GM21737 (cell line): ENCODE results near the gene KRTAP4-5.
"Not testable (repeated sequence)": the region's sequence is repeated elsewhere in the genome, so short reads cannot be mapped to it uniquely, and the experiment has no call there.

Experiments
- ATAC-seq: cut with Tn5 transposase; IDR thresholded peaks from one replicate; pipeline ENCODE4 v1.9.1; 2021; ENCODE audit warnings: mild to moderate bottlenecking, moderate library complexity; ENCODE audit not compliant: unreplicated experiment

The KRTAP4-5 gene

DNA sequence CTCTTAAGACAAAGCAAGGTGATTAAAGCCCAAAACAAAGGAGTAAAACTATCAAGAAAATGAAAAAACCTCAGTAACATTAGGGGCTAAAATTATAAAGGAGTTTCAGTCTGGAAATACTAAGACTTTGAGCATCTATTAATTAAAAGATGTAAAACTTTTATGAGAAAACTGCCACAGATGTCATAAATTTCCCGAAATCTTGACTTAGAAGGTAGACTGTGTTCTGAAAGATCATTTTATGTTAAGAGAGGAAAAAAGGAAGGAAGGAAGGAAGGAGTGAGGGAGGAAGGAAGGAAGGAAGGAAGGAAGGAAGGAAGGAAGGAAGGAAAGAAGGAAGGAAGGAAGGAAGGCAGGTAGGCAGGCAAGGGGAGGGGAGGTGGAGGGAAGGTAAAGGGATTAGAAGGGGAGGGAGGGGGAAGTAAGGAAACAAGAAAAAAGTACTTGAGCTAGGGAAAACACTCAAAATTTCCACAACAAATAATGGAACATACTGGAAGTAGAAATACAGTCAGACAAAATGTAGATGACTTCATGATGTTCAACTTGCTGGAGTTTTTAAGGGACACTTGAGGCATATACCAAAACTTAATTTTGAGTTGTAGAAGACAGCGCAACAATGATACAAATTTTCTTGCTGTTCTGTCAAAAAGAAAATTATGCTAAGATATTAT lies 2.0 kb downstream of the KRTAP4-5 start:
- ATAC-seq = no peak

DNA sequence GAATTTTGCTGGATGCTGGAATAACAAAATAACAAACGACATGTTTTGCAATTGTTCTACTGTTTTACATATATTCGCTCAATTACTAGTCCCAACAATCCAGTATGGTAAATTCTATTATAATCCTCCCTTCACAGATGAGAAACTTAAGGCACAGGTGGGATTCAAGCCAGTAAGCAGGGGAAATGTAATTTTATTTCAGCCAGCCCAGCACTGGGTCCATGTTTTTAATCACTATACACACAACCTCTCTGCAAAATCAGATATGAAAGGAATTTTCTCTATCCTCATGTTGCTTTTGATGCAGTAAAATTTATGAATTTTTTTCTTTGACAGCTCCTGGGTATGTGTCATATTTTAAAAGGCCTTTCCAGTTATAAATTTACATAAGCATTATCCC lies 4.4 kb downstream of the KRTAP4-5 start:
- ATAC-seq = no peak

DNA sequence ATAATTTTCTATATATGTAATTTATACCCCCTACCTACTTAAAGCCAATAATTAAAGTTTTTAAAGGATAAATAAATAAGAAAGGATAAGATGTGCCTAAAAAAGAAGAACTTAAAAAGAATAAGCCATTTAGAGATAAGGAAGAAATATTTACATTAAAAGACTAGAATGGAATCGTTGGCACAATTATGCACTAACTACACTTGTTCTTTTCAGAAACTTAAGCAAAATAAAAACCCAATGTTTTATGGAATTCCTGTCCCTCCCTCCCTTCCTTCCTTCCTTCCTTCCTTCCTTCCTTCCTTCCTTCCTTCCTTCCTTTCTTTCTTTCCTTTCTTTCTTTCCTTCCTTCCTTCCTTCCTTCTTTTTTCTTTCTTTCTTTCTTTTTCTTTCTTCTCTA lies 4.8 kb downstream of the KRTAP4-5 start:
- ATAC-seq = no peak

DNA sequence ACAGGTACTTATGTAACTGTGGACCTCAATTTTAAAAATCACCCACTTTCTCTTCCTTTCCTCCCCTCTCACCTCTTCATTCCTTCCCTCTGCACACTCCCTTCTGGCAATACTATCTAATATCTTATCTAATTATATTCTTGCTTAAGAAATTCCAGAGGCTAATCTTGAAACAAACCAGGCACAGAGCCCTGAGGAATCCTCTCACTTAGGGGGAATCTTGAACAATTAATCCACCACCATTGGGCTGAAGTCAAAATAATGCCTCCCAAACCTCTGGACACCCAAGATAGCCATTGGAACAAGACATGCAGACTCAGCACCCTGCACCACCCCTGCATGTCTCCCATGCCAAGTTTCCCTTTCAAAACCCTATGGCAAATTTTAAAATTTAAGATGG lies 8.3 kb downstream of the KRTAP4-5 start:
- ATAC-seq = no peak

DNA sequence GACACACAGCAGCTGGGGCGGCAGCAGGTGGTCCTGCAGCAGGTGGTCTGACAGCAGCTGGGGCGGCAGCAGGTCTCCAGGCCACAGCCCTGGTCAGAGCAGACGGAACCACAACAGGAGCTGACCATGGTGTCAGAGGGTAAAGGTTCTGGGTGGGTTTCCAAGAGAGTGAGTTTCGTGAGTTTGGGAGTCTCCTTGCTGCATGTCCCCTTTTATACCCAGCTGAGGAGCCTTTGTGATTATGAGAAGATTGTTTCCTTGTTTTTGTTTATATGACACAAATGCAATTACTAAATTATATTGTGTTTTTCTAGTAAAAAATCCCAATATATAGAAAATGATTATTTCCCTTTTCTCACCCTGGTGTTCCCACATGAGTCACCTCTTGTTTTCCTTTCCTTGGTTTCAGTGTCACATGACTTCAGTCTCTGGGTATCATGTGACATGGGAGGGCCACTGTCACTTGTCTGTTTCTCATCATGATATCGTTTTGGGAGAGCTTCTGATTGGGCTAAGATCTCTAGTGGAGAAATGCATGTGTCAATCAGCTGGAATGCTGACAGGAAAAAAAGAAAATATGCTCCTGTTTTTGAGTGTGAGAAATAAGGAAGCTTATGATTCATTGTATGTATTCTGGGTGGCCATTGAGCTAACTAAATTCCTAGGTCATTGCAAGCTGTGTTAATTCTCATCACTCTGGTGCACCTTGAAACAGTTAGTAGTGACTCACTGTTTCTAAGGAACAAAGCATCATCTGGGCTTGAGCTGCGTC lies 9.1 kb downstream of the KRTAP4-5 start, which contains the start of gene KRTAP4-6:
Gene KRTAP4-6, minus strand, starts transcription at position 185 of the 772 bp plus-strand sequence. Its CDS starts 57 bp downstream, at position 128.
- ATAC-seq = no peak

DNA sequence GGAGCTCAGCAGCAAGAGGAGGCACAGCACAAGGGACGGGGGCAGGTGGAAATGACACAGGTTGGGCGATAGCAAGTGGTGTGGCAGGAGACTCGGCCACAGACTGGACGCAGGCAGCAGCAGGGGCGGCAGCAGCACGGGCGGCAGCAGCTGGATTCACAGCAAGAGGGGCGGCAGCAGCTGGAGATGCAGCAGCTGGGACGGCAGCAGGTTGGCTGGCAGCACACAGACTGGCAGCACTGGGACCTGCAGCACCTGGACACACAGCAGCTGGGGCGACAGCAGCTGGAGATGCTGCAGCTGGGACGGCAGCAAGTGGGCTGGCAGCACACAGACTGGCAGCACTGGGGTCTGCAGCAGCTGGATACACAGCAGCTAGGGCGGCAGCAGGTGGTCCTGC lies 9.8 kb downstream of the KRTAP4-5 start:
- not testable (repeated sequence) for ATAC-seq

DNA sequence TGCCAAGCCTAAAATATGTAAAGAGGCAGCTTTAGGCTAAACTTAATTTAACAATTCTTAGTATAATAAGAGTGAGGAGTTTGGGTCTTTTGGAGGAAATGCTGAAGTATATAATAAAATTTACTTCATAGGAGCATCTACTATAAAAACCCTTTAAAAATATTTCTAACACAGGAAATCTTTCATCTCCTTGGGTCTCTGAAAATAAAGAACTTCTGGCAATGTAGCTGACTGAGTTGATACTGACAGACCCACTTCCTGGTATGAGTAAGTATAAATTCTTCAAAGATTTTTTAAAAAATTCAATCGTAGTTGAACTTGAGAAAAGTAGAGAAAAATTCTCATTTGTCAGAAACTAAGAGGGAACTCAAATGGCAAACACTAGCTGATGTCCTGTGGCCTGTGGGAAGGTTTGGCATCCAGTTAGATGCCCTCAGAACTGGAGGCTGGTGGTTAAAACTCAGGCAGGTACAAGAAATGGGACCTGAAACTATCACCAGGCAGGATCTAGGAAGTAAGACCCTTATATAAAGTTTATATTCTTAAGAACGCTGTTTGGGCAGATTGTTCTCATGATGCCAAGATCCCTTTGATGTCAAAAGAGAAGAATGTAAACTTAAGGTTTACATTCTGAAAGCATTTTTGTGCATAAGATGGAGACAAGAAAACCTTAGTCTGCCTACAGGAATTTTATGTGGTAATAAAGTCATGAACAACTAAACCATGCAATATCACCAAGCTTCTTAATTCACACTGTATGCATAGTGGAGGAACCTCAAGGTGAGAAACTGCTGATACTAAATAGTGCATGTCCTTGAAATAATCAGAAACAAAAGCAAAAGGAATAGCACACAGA lies 15.5 kb downstream of the KRTAP4-5 start:
- no peak for ATAC-seq

DNA sequence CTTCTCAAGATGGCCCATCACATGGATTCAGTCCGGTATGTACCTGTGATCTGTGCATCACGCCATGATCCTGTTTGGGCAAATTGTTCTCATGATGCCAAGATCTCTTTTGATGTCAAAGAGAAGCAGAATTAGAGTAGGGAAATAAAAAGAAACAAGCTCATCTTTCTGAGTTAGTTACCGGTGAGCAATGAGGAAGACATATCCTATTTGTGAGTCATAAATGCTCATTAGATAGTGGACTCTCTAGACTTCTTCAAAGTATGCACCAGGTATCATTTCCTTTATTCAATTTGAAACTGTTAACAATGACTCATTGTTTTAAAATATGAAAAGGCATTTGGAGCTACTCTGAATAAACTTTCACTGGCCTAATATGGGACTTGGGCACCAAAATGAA lies 17.6 kb downstream of the KRTAP4-5 start:
- no peak for ATAC-seq

DNA sequence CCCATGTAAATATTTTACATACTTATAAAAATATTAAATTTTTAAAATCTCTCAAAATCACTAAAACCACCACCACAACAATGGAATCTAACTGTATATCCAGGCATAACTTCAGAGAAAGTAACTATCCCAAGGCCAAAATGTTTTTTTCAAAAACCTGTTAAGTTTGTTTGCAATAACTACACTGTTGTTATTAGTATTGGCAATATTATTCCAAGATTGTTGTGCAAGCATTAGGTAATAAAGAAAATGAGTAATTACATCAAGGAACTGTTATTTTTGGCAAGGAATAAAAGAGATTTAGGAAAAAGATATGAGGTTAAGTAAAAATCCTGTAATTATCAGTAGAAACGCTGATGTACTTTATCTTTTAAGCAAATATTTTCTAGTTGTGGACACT lies 22.3 kb downstream of the KRTAP4-5 start:
- no peak for ATAC-seq

DNA sequence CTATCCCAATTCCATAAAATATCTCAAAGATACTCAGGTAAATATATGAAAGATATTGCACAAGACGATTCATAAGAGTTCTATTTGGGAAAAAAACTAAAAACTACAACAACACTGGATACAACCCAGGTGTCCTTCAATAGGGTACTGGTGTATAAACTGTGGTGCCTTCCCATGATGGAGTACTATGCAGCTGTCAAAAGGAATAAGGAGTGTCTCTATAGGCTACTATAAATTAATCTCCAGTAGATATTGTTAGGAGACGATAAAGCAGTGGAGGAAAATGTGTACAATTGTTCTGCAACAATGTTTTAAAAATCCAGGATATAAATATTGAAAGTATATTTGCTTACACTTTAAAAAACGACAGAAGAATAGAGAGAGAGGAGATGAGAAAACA lies 23.2 kb downstream of the KRTAP4-5 start:
- no peak for ATAC-seq

DNA sequence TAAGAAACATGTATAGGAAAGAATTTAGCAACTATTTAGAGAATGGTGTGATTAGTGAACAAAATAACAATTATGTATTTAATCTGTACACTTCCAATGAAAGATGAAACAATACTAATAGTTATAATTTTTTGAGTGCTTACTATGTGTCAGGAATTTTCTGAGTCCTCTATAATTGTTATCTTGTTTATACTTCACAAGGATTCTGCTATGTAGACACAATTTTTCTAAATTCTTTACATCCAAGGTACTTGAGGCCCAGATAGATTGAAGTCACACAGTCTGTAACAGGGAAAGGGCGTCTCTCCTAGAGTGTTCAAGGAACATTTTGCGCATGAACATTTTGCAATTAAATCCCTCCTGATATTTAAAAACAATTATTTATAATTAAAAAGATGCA lies 24.6 kb downstream of the KRTAP4-5 start:
- ATAC-seq = no peak

DNA sequence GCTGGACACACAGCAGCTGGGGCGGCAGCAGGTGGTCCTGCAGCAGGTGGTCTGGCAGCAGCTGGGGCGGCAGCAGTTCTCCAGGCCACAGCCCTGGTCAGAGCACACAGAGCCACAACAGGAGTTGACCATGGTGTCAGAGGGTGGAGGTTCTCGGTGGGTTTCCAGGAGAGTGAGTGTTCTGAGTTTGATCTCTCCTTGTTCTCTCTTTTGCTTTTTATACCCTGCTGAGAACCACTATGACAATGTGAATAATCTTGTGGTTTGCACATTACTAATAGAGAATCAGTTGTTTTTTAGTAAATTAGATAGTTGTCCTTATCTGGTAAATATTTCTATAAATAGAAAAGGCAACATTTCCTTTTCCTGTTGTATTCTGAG lies 25.6 kb downstream of the KRTAP4-5 start, which contains the start of gene KRTAP4-12:
Gene KRTAP4-12, minus strand, starts transcription at position 192 of the 381 bp plus-strand sequence. Its CDS starts 60 bp downstream, at position 132.
- not testable (repeated sequence) for ATAC-seq

DNA sequence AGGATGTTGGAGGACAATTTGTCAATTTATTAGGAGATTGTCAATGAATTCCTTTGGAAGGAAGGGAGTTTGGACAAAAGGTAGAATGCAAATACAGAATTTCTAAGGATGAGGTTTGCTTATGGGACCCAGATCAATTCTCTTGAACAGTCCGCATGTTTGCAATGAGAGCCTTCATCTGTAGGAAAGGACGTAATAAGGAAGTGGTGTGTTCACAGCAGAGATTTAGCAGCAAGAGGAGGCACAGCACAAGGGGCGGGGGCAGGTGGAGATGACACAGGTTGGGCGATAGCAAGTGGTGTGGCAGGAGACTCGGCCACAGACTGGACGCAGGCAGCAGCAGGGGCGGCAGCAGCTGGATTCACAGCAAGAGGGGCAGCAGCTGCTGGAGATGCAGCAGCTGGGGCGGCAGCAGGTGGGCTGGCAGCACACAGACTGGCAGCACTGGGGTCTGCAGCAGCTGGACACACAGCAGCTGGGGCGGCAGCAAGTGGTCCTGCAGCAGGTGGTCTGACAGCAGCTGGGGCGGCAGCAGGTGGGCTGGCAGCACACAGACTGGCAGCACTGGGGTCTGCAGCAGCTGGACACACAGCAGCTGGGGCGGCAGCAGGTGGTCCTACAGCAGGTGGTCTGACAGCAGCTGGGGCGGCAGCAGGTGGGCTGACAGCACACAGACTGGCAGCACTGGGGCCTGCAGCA lies 26.2 kb downstream of the KRTAP4-5 start:
- ATAC-seq = not testable (repeated sequence)

DNA sequence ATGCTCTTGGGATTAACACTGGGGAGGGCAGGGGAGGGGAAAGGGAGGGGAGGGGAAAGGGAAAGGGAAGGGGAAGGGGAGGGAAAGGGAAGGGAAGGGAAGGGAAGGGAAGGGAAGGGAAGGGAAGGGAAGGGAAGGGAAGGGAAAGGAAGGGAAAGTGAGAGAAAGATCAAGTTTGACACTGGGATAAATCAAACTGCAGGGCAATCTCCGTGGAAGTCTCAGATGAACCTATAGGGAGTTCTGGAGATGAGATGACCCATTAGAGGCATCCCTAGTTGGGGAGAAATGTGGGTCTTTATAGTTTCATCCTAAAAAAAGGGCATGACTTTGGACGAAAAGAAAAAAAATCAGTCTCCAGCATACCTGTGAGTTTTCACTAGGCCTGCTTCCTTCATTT lies 27.9 kb downstream of the KRTAP4-5 start:
- no peak for ATAC-seq

DNA sequence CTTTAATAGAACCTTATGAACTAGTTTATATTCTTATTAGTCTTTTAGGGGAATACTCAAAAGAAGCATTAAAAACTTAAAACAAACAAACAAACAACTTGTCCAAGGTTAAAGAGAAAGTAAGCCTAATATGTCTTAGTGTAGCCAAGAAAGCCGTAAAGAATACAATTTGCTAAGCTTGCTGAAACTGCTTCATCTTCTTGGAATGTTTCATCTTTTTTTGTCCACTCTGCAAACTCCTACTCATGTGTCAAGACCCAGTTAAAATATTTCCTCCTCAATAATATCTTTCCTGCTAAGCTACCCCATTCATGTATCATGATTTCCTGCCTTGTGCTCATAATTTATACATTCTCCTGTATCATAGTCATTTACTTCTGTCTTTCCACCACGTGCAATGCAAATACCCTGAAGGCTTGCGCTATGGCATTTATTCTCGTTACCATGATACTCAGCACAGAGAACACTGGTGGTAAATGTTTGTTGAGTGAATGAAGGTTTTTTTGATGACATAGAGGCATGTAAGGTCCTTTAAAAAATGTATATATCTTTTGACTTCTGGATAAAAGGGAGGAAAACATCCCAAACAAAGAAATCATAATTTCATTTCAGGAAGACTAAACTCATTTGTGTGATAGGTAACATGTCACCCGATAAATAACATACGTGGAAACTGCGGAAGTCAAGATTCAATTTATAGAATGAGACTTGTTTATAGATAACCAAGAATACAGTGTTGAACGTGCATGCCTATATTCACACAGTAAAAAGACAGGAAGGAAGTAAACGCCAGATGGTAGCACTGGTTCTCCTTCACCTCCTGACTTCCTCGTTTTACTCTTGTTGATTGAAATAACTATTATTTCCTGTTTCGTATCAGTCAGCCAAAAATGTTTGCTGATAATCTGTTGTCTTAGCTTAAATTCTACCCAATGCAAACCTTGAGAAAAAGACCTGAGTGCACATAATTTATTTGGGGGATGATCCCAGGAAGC lies 29.6 kb downstream of the KRTAP4-5 start:
- not testable (repeated sequence) for ATAC-seq

DNA sequence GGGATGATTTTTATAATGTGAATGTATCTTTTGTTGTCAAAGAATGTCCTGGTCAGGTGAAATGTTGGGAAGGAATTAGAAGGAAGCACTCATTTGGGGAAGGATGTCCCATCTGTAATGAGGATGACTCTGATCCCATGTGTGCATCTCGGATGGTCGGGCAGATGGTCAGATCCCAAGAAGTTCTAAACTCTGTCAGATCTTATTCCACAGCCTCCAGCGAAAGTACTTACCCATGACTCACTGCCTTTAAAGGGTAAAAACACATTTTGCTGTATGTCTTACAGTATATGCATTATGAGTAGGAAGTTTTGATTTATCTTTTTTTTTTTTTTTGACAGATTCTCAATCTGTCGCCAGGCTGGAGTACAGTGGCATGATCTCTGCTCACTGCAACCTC lies 30.9 kb downstream of the KRTAP4-5 start:
- no peak for ATAC-seq

DNA sequence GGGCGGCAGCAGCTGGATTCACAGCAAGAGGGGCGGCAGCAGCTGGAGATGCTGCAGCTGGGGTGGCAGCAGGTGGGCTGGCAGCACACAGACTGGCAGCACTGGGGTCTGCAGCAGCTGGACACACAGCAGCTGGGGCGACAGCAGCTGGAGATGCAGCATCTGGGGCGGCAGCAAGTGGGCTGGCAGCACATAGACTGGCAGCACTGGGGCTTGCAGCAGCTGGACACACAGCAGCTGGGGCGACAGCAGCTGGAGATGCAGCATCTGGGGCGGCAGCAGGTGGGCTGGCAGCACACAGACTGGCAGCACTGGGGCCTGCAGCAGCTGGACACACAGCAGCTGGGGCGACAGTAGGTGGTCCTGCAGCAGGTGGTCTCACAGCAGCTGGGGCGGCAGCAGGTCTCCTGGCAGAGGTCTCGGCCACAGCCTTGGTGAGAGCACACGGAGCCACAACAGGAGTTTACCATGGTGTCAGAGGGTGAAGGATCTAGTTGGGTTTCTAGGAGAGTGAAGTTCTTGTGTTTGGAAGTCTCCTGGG lies 31.7 kb downstream of the KRTAP4-5 start, which contains the start of gene KRTAP4-11:
Gene KRTAP4-11, minus strand, starts transcription at position 528 of the 541 bp plus-strand sequence. Its CDS starts 58 bp downstream, at position 470.
- not testable (repeated sequence) for ATAC-seq

DNA sequence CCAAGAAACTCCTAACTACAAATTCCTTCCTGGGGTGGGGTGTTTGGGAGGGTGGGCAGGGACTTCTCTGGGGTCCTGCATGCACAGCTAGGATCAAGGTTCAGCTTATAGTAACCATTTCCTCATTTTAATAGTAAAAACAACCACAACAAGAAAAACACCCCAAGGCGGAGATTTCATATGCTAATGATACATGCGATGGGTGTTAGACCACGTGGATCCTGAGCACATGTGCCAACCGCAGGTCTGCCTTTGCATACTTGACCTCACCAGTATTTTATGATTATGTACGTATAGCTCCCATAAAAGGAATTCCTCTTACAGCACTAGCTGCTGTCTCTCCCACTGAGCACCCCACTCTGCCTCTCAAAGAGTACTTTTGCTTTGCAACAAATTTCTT lies 33.3 kb downstream of the KRTAP4-5 start:
- no peak for ATAC-seq
